Mesenchymal stem cell (in vitro differentiated cells and primary cell): ENCODE measurements around the gene SYT15.
A peak's percentile ranks its signal among the peaks of the same experiment; 100 is the strongest.
"Not testable (repeated sequence)": the region's sequence is repeated elsewhere in the genome, so short reads cannot be mapped to it uniquely, and the experiment has no call there.

Experiments
- DNase-seq: peaks from one replicate; pipeline ENCODE4 v3.0.0-alpha.2; 2013
- H2AFZ ChIP-seq: one replicate; pipeline ENCODE4 v1.6.1; 2013; ENCODE audit warnings: low read depth, mild to moderate bottlenecking, control low read depth, inconsistent platforms, low read length, moderate library complexity
- H2AK5ac ChIP-seq: 2 replicates; pipeline ENCODE4 v1.6.1; 2013; ENCODE audit warnings: low read length, moderate library complexity, mild to moderate bottlenecking, inconsistent platforms; ENCODE audit not compliant: severe bottlenecking
- H2BK120ac ChIP-seq: one replicate; pipeline ENCODE4 v1.6.1; 2013; ENCODE audit warnings: low read depth, mild to moderate bottlenecking, inconsistent platforms, low read length, moderate library complexity
- H2BK12ac ChIP-seq, 2 experiments: one replicate each; pipeline ENCODE4 v1.6.1; 2013; ENCODE audit warnings: inconsistent platforms in 2 of 2, low read length in 2 of 2, mild to moderate bottlenecking in 2 of 2, moderate library complexity in 2 of 2, control low read depth in 1 of 2
- H2BK15ac ChIP-seq: one replicate; pipeline ENCODE4 v1.6.1; 2013; ENCODE audit warnings: mild to moderate bottlenecking, low read depth, inconsistent platforms; ENCODE audit not compliant: poor library complexity, severe bottlenecking
- H2BK5ac ChIP-seq: 2 replicates; pipeline ENCODE4 v1.6.1; 2013; ENCODE audit warnings: low read depth, mild to moderate bottlenecking, low read length, control low read depth, inconsistent platforms; ENCODE audit not compliant: poor library complexity, severe bottlenecking
- H3K14ac ChIP-seq, 2 experiments: one replicate each; pipeline ENCODE4 v1.6.1; 2013; ENCODE audit warnings: inconsistent platforms in 2 of 2, low read length in 2 of 2, control low read depth in 1 of 2, mild to moderate bottlenecking in 1 of 2, moderate library complexity in 1 of 2
- H3K18ac ChIP-seq, 2 experiments: one replicate each; pipeline ENCODE4 v1.6.1; 2013; ENCODE audit warnings: inconsistent platforms in 2 of 2, low read length in 2 of 2, control low read depth in 1 of 2, low read depth in 1 of 2, mild to moderate bottlenecking in 1 of 2
- H3K23ac ChIP-seq, 2 experiments: one replicate each; pipeline ENCODE4 v1.6.1; 2013; ENCODE audit warnings: inconsistent platforms in 2 of 2, low read length in 2 of 2, mild to moderate bottlenecking in 2 of 2, moderate library complexity in 2 of 2, control low read depth in 1 of 2
- H3K27ac ChIP-seq: 2 replicates; pipeline ENCODE4 v1.5.1; 2013; ENCODE audit warnings: mild to moderate bottlenecking, moderate library complexity, low read length, control low read depth, inconsistent platforms; ENCODE audit not compliant: poor library complexity, severe bottlenecking
- H3K27me3 ChIP-seq, 2 experiments: 2 replicates each; pipeline versions ENCODE4 v1.6.1 to v1.7.0; 2013; ENCODE audit warnings: low read length in 2 of 2, mild to moderate bottlenecking in 2 of 2, moderate library complexity in 2 of 2, control low read depth in 1 of 2, inconsistent platforms in 1 of 2; ENCODE audit not compliant: control insufficient read depth in 1 of 2, insufficient read depth in 1 of 2
- H3K36me3 ChIP-seq, 2 experiments: 2 replicates each; pipeline versions ENCODE4 v1.6.1 to v1.7.0; 2013; ENCODE audit warnings: low read length in 2 of 2, control low read depth in 1 of 2, inconsistent platforms in 1 of 2, low read depth in 1 of 2, mild to moderate bottlenecking in 1 of 2; ENCODE audit not compliant: insufficient read depth in 2 of 2, control insufficient read depth in 1 of 2
- H3K4ac ChIP-seq, 2 experiments: one replicate each; pipeline ENCODE4 v1.6.1; 2013; ENCODE audit warnings: inconsistent platforms in 2 of 2, low read length in 2 of 2, mild to moderate bottlenecking in 2 of 2, moderate library complexity in 2 of 2, control low read depth in 1 of 2, low read depth in 1 of 2
- H3K4me1 ChIP-seq: 2 replicates; pipeline ENCODE4 v1.6.1; 2013; ENCODE audit warnings: low read depth, low read length, control low read depth; ENCODE audit not compliant: control insufficient read depth, insufficient read depth
- H3K4me2 ChIP-seq: 2 replicates; pipeline ENCODE4 v1.6.1; 2013; ENCODE audit warnings: low read length, mild to moderate bottlenecking, inconsistent platforms; ENCODE audit not compliant: poor library complexity, severe bottlenecking
- H3K4me3 ChIP-seq, 2 experiments: 2 replicates each; pipeline versions ENCODE4 v1.5.1 to v1.7.0; 2013; ENCODE audit warnings: low read length in 2 of 2, mild to moderate bottlenecking in 2 of 2, control low read depth in 1 of 2, low read depth in 1 of 2; ENCODE audit not compliant: insufficient read depth in 1 of 2
- H3K79me1 ChIP-seq: replicated peaks from 2 replicates; pipeline ENCODE4 v1.6.1; 2013; ENCODE audit warnings: mild to moderate bottlenecking, control low read depth, low read length, inconsistent platforms; ENCODE audit not compliant: poor library complexity, severe bottlenecking
- H3K9ac ChIP-seq: 2 replicates; pipeline ENCODE4 v1.7.0; 2013; ENCODE audit warnings: mild to moderate bottlenecking, low read length, moderate library complexity
- H3K9me3 ChIP-seq: 2 replicates; pipeline ENCODE4 v1.7.0; 2013; ENCODE audit warnings: mild to moderate bottlenecking, low read length; ENCODE audit not compliant: control insufficient read depth
- H4K8ac ChIP-seq: one replicate; pipeline ENCODE4 v1.6.1; 2013; ENCODE audit warnings: inconsistent platforms, mild to moderate bottlenecking, low read length, moderate library complexity
- H4K91ac ChIP-seq: one replicate; pipeline ENCODE4 v1.6.1; 2013; ENCODE audit warnings: mild to moderate bottlenecking, low read length, inconsistent platforms
- WGBS: methylation state at CpG from one replicate; pipeline ENCODE4 v1.1.7; 2013; ENCODE audit warnings: mixed read lengths; 5-methylcytosine and 5-hydroxymethylcytosine counted together

SYT15 gene

DNA sequence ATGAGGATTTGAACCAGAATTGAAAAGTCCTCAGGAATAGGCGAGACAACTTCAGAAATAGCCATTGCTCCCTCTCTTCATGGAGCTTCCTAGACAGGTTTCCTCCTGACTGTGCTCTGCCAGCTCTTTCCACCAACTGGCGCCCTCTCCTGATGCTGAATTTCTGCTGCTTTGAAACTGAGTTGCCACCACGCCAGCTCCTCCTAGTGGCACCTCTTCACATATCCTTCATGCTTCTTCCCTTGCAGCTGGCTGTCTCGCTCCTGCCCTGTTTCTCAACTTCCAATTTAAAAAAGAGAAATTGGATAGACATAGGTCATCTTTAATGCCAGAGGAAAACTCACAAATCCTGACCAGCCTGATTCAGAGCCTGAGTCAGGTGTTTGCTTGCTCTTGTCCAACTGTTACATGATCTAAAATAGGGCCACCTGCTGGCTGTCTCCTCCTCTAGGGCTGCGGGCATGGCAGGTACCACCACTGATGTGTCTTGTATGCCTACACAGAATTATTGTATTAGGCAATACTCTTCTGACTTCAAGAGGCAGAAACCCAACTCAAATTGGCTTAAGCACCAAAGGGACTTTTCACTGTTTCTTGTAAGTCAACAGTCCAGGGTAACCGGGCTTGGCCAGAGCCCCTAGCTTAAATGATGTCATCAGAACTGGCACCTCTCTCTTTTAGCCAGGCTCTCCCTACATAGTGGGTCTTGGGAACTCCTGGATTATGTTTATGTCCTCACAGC lies 13.2 kb upstream of the SYT15 start:
- H2BK15ac ChIP-seq, H2AK5ac ChIP-seq, H3K79me1 ChIP-seq, H3K27ac ChIP-seq, H3K4ac ChIP-seq, H3K4me1 ChIP-seq, H2BK5ac ChIP-seq, H3K36me3 ChIP-seq, H3K9ac ChIP-seq, H4K8ac ChIP-seq, H2BK12ac ChIP-seq, H3K23ac ChIP-seq, H3K14ac ChIP-seq, H3K4me2 ChIP-seq, H2AFZ ChIP-seq, H4K91ac ChIP-seq, H3K4me3 ChIP-seq, H3K9me3 ChIP-seq, H3K18ac ChIP-seq, H3K27me3 ChIP-seq, H2BK120ac ChIP-seq: not testable (repeated sequence)
- peak; percentile 75 for DNase-seq
- 28% methylated on average over 3 of the region's 6 CpGs for WGBS

DNA sequence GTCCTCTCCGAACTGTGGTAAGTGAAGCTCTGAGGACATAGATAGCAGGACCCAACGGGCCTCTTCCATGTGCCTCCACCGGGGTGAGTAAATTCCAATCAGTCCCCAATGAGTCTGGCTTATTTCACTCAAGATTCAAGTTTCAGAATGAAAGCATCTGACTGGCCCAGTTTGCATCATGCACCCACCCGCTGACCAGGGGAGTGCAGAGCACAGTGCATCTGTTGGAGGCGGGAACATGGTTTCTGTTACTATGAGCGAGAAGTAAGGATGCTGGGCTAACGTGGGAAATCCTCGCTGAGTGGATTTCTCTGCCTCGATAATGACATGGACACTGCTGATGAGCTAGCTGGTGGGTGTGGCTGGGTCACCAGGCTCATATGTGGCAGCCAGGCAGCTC lies 11.8 kb upstream of the SYT15 start:
- H3K79me1 ChIP-seq, H3K9ac ChIP-seq, DNase-seq, H3K9me3 ChIP-seq, H3K14ac ChIP-seq, H3K4me3 ChIP-seq, H2AFZ ChIP-seq, H3K27ac ChIP-seq, H3K18ac ChIP-seq, H2BK15ac ChIP-seq, H2BK5ac ChIP-seq, H3K36me3 ChIP-seq, H2AK5ac ChIP-seq, H4K8ac ChIP-seq, H2BK120ac ChIP-seq, H3K4me2 ChIP-seq, H3K4ac ChIP-seq, H2BK12ac ChIP-seq, H3K23ac ChIP-seq, H3K4me1 ChIP-seq, H4K91ac ChIP-seq, H3K27me3 ChIP-seq: not testable (repeated sequence)
- WGBS: 86% methylated on average over 2 of the region's 9 CpGs

DNA sequence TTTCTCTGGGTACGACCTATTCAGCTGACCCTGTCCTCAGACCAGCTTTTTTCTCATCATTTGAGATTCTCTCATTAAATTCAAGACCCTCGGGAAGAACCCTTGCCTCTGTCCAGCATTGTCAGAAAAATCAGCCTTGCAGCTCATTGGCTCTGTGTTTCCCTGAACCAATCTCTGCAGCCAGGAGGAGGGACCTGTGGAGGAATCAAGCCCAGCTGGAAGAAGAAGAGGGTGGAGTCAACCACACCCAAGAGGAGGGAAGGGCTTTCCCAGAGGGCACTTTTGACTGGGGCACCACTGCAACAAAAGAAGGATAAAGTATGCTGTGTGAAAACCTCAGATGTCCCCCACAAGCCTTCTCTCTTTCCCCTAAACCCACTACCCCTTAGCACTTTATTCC lies 8.3 kb upstream of the SYT15 start:
- WGBS: no CpG with 5 or more reads among the region's 2 CpGs
- not testable (repeated sequence) for H2AK5ac ChIP-seq, H3K14ac ChIP-seq, H2BK15ac ChIP-seq, H3K4ac ChIP-seq, H2AFZ ChIP-seq, H3K27ac ChIP-seq, H2BK12ac ChIP-seq, H3K4me1 ChIP-seq, H3K4me2 ChIP-seq, H2BK5ac ChIP-seq, H3K4me3 ChIP-seq, H4K8ac ChIP-seq, H3K27me3 ChIP-seq, H3K18ac ChIP-seq, H3K79me1 ChIP-seq, H2BK120ac ChIP-seq, H3K36me3 ChIP-seq, DNase-seq, H4K91ac ChIP-seq, H3K9me3 ChIP-seq, H3K23ac ChIP-seq, H3K9ac ChIP-seq

DNA sequence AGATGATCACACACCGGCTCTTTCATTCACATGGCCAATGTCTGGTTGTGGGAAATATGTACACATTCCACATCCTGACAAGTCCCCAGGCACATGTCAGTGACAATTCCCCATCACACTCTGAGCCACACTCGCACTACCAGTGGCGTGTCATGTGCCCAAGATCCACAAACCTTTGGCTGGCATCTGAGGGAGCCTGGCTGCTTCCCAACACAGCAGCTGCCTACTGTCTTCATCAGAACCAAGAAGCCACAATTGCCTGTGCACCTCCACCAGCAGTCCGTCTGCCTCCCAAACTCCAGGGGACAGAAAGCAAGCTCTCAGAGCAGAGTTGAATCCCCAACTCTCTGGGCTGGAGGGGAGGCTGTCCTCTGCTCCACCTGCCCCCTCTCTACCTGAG lies 6.2 kb upstream of the SYT15 start:
- not testable (repeated sequence) for H3K4ac ChIP-seq, H3K27me3 ChIP-seq, H3K9me3 ChIP-seq, H2AK5ac ChIP-seq, H2BK15ac ChIP-seq, DNase-seq, H3K14ac ChIP-seq, H4K91ac ChIP-seq, H3K4me2 ChIP-seq, H3K23ac ChIP-seq, H3K36me3 ChIP-seq, H2BK120ac ChIP-seq, H2BK5ac ChIP-seq, H3K79me1 ChIP-seq, H3K4me3 ChIP-seq, H4K8ac ChIP-seq, H2BK12ac ChIP-seq, H3K9ac ChIP-seq, H3K4me1 ChIP-seq, H2AFZ ChIP-seq, H3K27ac ChIP-seq, H3K18ac ChIP-seq
- no CpG with 5 or more reads among the region's 4 CpGs for WGBS
